Neural progenitor cell (in vitro differentiated cells): Measurements from ENCODE around the gene TMEM35B. TPM values are rescaled to one million over a fixed set of nuclear protein-coding genes. Genes with fewer than 3 reads are reported as not detected.
"Not testable (repeated sequence)": the region's sequence is repeated elsewhere in the genome, so short reads cannot be mapped to it uniquely, and the experiment has no call there.

ENCODE experiments used
- DNase-seq: peaks from one replicate; pipeline ENCODE4 v3.0.0-alpha.2; 2016; ENCODE audit warnings: low spot score
- H2AFZ ChIP-seq: fragments of 200-600 bp; sonication (generic); replicated peaks from 2 replicates; pipeline ENCODE4 v1.6.1; 2016; ENCODE audit warnings: antibody characterized with exemption
- H3F3A ChIP-seq: fragments of 200-600 bp; sonication (generic); 2 replicates; pipeline ENCODE4 v1.6.1; 2016; ENCODE audit warnings: antibody characterized with exemption, low read depth
- H3K27ac ChIP-seq: fragments of 200-600 bp; sonication (generic); 2 replicates; pipeline ENCODE4 v1.5.1; 2016; ENCODE audit warnings: mild to moderate bottlenecking
- H3K27me3 ChIP-seq: fragments of 200-600 bp; sonication (generic); 2 replicates; pipeline ENCODE4 v1.6.1; 2016; ENCODE audit warnings: mild to moderate bottlenecking, moderate library complexity
- H3K36me3 ChIP-seq: fragments of 200-600 bp; sonication (generic); 2 replicates; pipeline ENCODE4 v1.5.1; 2016
- H3K4me1 ChIP-seq: fragments of 200-600 bp; sonication (generic); 2 replicates; pipeline ENCODE4 v1.6.1; 2016; ENCODE audit warnings: mixed run types
- H3K4me2 ChIP-seq: fragments of 200-600 bp; sonication (generic); 2 replicates; pipeline ENCODE4 v1.6.1; 2016
- H3K4me3 ChIP-seq: fragments of 200-600 bp; sonication (generic); 2 replicates; pipeline ENCODE4 v1.5.1; 2016
- H3K79me2 ChIP-seq: fragments of 200-600 bp; sonication (generic); 2 replicates; pipeline ENCODE4 v1.6.1; 2016; ENCODE audit warnings: low read depth
- H3K9ac ChIP-seq: fragments of 200-600 bp; sonication (generic); 2 replicates; pipeline ENCODE4 v1.6.1; 2016
- H3K9me3 ChIP-seq: fragments of 200-600 bp; sonication (generic); 2 replicates; pipeline ENCODE4 v1.5.1; 2016; ENCODE audit warnings: low read depth
- H4K20me1 ChIP-seq: fragments of 200-600 bp; sonication (generic); 2 replicates; pipeline ENCODE4 v1.6.1; 2016; ENCODE audit warnings: low read depth
- H3K27ac Mint-ChIP-seq: 3 replicates; pipeline ENCODE4 v1.8.0; 2021; ENCODE audit warnings: mixed read lengths
- H3K27me3 Mint-ChIP-seq: 2 replicates; pipeline ENCODE4 v1.8.0; 2022; ENCODE audit warnings: low read depth, mild to moderate bottlenecking, inconsistent platforms, moderate library complexity, mixed read lengths; ENCODE audit not compliant: insufficient read depth
- H3K36me3 Mint-ChIP-seq: 3 replicates; pipeline ENCODE4 v1.8.0; 2021; ENCODE audit warnings: mixed read lengths
- H3K4me1 Mint-ChIP-seq: 3 replicates; pipeline ENCODE4 v1.8.0; 2021; ENCODE audit warnings: mixed read lengths
- H3K4me3 Mint-ChIP-seq: 3 replicates; pipeline ENCODE4 v1.8.0; 2021; ENCODE audit warnings: mild to moderate bottlenecking, moderate library complexity, mixed read lengths
- H3K9me3 Mint-ChIP-seq: 3 replicates; pipeline ENCODE4 v1.8.0; 2020; ENCODE audit warnings: mixed read lengths
- EZH2 ChIP-seq: fragments of 200-600 bp; sonication (generic); IDR thresholded peaks from 2 replicates; pipeline ENCODE4 v1.6.1; 2017; ENCODE audit warnings: antibody characterized with exemption, mild to moderate bottlenecking, moderate library complexity
- EZH2phosphoT487 ChIP-seq: fragments of 200-600 bp; sonication (generic); IDR thresholded peaks from 2 replicates; pipeline ENCODE4 v1.6.1; 2017; ENCODE audit warnings: antibody characterized with exemption
- small RNA-seq: library from RNA; depleted of rRNA; stranded (forward); fragments of <200 nt; gene quantifications from one replicate; pipeline ENCODE3, GENCODE V24; 2015
- total RNA-seq: library from RNA; depleted of rRNA; stranded (reverse); fragments of >200 nt; gene quantifications from 2 replicates; pipeline ENCODE4 v1.2.3, GENCODE V29; 2015; ENCODE audit warnings: low replicate concordance
- TF ChIP-seq, protein P1 (sequence below): fragments of 200-600 bp; sonication (generic); IDR thresholded peaks from 2 replicates; pipeline ENCODE4 v1.5.1; 2017; ENCODE audit warnings: antibody characterized with exemption, mild to moderate bottlenecking

Gene TMEM35B
- total RNA-seq, 1 donor from 2014 or later = 17.7 TPM

DNA sequence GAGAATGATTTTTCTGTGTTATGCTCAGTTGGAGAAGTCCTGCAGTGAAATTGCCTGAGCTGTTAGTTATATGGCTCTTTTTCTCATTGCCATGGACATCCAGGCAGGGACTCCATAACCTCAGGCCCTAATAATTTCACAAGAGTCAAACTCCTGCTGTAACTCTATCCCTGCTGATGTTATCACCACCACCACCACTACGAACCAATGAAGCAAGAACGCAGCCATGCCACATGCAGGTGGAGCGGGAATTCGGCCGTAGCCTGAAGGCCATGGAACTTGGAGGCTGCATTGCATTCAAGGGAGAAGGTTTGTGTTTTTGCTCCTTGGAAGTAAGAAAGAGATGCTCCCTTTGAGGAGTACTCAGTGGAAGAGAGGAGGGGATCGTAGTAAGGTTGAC, 38.9 kb downstream of the TMEM35B start:
- Mint-ChIP-seq H3K27ac (no peak overlapping the region), H3K36me3 (peaks cover 2% of the 10 kb centered on the region), H3K27me3 (peaks cover 5% of the 10 kb centered on the region), H3K4me1 (no peaks in the 10 kb centered on the region), H3K4me3 (no peak overlapping the region), H3K9me3 (peaks cover 4% of the 10 kb centered on the region)
- H3K4me3 ChIP-seq = no peak overlapping the region
- no peaks in the 10 kb centered on the region for H3K79me2 ChIP-seq
- H3K9ac ChIP-seq = no peak overlapping the region
- no peaks in the 10 kb centered on the region for H3F3A ChIP-seq
- H3K4me2 ChIP-seq = no peak overlapping the region
- H3K27ac ChIP-seq = no peak overlapping the region
- no peaks in the 10 kb centered on the region for H3K4me1 ChIP-seq
- H4K20me1 ChIP-seq = no peaks in the 10 kb centered on the region
- no peaks in the 10 kb centered on the region for H3K9me3 ChIP-seq
- no peak for DNase-seq
- no peak overlapping the region for H2AFZ ChIP-seq
- TF ChIP-seq EZH2phosphoT487 = no peak
- TF ChIP-seq, protein P1, sequence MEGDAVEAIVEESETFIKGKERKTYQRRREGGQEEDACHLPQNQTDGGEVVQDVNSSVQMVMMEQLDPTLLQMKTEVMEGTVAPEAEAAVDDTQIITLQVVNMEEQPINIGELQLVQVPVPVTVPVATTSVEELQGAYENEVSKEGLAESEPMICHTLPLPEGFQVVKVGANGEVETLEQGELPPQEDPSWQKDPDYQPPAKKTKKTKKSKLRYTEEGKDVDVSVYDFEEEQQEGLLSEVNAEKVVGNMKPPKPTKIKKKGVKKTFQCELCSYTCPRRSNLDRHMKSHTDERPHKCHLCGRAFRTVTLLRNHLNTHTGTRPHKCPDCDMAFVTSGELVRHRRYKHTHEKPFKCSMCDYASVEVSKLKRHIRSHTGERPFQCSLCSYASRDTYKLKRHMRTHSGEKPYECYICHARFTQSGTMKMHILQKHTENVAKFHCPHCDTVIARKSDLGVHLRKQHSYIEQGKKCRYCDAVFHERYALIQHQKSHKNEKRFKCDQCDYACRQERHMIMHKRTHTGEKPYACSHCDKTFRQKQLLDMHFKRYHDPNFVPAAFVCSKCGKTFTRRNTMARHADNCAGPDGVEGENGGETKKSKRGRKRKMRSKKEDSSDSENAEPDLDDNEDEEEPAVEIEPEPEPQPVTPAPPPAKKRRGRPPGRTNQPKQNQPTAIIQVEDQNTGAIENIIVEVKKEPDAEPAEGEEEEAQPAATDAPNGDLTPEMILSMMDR = no peak
- no peak for TF ChIP-seq EZH2
- peaks cover 16% of the 10 kb centered on the region for H3K27me3 ChIP-seq
- no peaks in the 10 kb centered on the region for H3K36me3 ChIP-seq

DNA sequence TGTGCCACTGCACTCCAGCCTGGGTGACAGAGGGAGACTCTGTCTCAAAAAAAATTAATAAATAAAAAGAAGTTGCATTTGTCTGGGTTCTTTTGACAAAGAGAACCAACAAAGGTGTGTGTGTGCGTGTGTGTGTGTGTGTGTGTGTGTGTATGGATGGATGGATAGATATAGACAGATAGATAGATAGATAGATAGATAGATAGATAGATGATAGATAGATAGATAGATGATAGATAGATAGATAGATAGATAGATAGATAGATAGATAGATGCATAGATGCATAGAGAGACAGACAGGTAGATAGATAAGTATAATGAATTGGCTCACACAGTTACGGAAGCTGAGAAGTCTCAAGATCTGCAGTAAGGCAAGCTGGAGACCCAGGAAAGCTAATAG, 43.3 kb downstream of the TMEM35B start:
- H3K27me3 ChIP-seq = peaks cover 16% of the 10 kb centered on the region
- H3K36me3 Mint-ChIP-seq, H3K9me3 Mint-ChIP-seq, H3K79me2 ChIP-seq, H3K9me3 ChIP-seq, H3K4me1 ChIP-seq, H3K4me3 Mint-ChIP-seq, H3K27ac ChIP-seq, H3K4me1 Mint-ChIP-seq, H3K9ac ChIP-seq, H2AFZ ChIP-seq, H3K36me3 ChIP-seq, DNase-seq, H3K27me3 Mint-ChIP-seq, H3K27ac Mint-ChIP-seq, H3F3A ChIP-seq, H3K4me2 ChIP-seq, H4K20me1 ChIP-seq, H3K4me3 ChIP-seq: not testable (repeated sequence)

Small RNA genes within 50 kb of the gene (small RNA-seq; reads per million reads assigned to genes)
- gene TMEM35B = not detected

Other genes with a start within 250 kb of the TMEM35B start
- not detected in 2 replicates for gene GJB5, start 230.3 kb downstream of the TMEM35B start, total RNA-seq
- gene GJB4, start 225.6 kb downstream of the TMEM35B start, total RNA-seq = not detected in 2 replicates
- gene GJB3, start 204.1 kb downstream of the TMEM35B start, total RNA-seq = not detected in 2 replicates
- gene GJA4, start 192.3 kb downstream of the TMEM35B start, total RNA-seq = not detected in 2 replicates
- 9.5 and 20.2 TPM in 2 replicates for gene SMIM12, start 125.6 kb downstream of the TMEM35B start, total RNA-seq
- 0.65 TPM in 1 of 2 replicates, not detected in the other for gene DLGAP3, start 55.7 kb downstream of the TMEM35B start, total RNA-seq
- gene ZMYM6, start 46.6 kb upstream of the TMEM35B start, total RNA-seq = 11.5 and 18.4 TPM in 2 replicates
- 52.5 and 75.8 TPM in 2 replicates for gene ZMYM1, start 94.0 kb upstream of the TMEM35B start, total RNA-seq
- gene SFPQ, start 207.8 kb upstream of the TMEM35B start, total RNA-seq = 343 and 438 TPM in 2 replicates